GDM1 (cell line): ENCODE results near the gene GAP43.

ENCODE experiments used
- DNase-seq: peaks from one replicate; lab custom pipeline; 2025; lab: John Stamatoyannopoulos, UW

Gene GAP43

DNA sequence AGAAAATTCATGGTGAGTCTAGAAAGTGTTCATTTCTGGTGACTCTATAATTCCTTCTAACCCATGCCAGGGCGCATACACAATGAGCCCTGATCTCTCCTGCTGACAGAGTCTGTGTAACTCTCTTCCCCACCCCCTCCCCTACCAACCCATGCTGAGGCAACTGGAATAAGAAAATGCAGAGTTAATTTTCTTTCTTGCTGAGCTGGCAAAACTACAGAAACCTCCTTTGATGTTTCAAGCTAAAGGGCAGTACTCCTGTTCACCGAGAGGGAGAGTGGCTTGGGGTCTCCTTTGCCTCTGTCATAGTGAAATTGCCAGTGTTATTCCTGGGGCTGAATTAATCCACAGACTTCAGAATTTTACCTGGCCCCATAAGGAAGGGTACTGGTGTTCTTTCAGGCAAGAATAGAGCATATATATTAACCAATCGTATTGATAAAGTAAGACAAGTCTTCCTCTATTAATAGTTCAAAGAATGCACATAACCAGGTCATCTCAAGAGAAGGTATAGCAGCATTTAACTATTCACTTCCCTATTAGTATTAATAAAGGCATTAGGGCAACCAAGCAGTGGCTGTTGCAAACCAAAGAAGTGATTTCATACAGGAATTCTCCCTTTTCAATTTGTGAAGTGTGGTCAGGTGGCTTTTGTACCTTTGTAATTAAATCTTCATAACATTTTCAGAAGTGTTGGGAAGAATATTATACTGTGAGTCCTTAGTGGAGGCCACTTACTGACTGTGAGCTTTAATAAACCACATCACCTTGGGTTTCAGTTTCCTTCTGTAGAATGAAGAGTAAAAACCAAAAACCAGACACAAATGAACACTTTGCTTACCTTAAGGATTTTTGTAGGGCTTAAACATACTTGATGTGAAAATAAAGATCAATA, 4.1 kb downstream of the GAP43 start:
- DNase-seq = no peak

DNA sequence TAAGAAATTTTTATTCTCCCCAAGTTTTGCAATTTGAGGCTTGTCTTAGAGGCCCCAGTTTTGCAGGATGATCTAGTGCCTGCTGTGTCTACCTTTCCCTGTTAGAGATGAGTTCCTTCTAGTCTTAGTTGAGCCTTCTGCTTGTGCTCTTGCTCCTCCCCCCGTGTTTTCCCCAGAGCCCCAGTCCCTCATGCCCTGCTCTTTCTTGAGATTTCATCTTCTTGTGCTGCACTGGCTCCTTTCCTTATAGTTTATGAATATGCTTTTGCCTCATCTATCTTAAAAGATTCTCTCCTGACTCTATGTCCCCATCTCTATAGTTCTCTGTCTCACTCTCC, 4.7 kb downstream of the GAP43 start:
- DNase-seq = no peak

DNA sequence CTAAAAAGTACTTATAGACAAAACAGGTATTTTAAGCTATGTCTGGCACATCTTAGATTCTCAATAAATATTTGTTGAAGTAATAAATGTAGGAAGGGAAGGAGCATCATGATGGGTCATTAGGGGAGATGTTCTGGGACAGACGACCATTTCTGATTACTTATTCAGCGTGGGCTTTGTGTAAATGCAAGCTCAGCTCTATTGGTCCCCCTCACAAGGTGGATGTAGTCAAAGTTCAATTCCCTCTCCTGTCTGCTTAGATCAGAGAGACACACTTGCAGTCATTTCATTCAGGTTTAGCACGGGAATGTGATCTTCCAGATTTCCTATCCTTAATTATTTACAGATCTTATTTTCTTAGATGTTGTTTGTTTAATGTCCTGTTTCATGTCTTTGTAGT, 7.5 kb downstream of the GAP43 start:
- no peak for DNase-seq

DNA sequence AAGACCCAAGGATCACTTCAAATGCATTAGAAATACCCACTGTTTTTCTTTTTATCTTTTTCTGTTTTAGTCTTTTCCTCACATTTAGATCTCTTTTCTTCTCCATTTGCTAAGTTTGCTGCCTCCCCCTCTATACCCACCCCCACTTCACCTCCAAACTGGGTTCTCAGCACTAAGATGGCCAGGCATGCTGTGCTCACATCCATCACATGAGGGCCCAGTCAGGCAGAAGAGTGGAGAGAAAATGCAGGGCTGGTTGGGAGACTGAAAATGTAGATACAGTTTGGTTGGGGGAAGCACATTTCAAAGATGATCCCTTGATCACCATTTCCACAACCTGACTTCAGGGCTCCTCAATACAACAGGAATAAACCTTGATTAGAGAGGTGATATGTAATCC, 8.7 kb downstream of the GAP43 start:
- DNase-seq = no peak

DNA sequence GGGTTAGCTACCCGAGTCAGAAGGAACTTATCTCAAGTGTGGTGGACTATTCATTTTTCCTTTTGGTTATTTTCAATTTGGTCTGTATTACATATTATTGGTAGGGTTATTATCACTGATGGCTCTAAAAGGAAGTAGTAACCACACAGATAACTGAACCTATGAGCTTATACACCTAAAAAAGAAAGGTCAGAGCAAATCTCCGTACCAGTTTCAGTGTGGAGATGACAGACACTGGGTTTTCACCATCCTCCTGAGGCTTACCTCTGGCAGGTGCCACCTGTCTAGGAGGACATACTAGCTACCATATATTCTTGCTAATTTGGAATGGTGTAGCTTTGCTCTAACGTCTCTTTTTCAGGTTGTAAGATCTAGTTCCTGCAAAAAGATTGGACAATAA, 10.2 kb downstream of the GAP43 start:
- no peak for DNase-seq

DNA sequence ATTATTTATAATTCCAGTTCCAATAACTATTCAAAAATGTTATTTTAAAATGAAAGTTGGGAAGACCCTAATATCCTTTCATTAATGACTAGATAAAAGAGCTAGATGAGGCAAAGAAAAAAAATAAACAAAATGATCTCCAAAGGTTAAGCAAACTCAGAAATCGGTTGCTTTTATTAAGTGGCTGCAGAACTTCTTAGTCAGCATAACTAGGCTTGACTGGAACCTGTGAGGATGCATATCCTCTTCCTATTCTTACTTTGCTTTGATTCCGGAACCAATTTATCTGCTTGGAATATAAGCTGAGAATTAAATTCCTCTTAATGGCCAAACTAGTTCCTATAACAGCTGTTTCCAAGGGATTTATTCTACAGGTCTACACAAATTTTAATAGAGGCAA, 10.7 kb downstream of the GAP43 start:
- no peak for DNase-seq

DNA sequence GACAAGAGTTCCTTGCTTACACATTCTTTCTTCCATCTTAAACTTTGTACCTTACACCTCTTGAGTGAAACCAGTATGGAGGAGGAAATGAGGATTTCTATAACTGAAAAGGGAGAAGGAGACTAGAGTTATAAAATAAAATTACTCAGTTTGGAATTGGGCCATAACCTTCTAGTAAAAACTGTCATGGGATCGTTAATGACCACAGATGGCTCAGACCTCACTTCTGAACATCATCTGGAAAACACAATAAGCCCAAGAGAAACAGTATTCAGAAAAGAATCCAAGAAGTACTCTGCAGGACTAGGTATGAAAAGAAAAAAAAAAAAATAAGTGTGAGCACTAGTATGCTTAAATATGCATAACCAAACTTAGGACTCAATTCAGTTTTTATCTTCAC, 12.1 kb downstream of the GAP43 start:
- DNase-seq = no peak

DNA sequence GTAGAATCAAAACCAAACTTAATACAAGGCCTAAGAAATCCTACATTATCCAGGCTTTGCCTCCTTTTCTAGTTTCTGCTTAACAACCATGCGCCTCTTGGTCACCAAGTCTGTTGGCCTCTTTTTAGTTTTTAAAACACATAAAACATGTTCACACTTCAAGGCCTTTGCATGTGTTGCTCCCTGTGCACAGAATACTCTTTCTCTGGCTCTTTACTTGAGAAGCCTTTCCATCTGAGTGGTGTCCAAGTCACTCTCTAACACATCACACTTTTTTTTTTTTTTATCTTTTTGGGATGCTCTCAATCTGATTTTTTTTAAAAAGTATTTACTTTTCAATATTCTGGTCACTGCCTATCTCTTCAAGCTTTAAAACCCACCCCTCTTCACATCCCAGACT, 14.9 kb downstream of the GAP43 start:
- no peak for DNase-seq

DNA sequence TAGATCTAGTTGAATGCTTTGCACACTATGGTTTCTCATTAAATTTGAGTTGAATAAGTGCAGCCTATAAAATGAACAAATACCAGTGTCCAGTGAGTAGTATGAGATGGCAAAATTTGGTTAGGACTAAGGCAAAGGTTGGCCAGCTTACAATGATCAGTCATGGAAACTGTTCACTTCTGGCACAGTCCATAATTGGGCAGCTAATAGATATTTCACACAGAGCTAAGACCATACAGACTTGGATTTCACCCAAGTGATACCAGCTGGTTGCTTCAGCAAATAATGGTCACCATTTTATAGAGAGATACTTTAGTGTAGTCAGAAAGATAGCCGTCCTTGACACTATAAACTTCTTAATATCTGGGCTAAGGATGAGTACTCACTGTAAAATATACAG, 15.7 kb downstream of the GAP43 start:
- DNase-seq = no peak

DNA sequence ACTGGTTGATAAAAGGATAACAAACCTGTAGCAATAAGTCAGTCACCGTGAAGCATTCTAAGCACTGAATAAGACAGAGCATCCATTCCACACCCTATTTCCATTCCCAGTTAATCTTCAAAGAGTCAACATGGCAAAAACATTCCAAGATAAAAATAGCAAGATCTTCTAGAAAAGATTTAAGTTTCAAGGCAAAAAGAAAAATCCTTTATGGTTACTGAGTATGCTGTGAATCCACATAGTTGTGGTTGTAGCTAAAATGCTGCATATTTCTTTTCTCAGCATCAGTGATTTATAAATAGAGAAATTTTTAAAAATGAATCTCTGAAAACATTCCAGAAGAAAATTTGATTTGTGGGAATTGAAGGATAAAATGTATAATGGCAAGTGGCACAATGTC, 21.1 kb downstream of the GAP43 start:
- no peak for DNase-seq

DNA sequence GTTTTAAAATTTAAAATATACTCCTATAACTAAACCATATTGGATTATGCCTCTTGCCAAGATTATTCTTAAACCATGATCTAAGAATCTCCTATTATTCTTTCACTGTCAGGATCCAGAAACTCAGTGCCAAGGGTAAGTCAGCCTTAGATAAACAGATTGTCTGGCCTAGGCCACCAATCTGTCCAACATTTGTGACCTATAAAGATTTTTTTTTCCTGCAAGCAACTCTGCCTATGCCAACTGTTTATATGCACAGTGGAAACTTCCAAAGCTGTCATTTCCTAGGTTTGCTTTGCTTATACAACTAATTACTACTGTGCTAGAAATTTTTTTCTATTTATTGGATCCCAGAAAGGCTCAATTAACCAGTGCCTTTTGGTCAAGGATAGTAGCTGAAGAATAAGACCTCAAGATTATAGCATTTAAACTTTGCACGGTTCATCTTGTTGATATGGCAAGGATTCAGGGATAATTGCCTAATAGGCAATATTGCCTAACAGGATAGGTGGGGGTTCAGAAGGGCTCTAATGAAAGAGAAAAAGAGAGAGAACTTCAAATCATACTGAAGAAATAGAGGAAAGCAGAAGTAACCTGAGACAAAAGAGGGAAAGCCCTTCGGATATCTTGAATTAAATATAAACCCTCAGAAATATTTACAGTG, 22.8 kb downstream of the GAP43 start:
- DNase-seq = no peak

DNA sequence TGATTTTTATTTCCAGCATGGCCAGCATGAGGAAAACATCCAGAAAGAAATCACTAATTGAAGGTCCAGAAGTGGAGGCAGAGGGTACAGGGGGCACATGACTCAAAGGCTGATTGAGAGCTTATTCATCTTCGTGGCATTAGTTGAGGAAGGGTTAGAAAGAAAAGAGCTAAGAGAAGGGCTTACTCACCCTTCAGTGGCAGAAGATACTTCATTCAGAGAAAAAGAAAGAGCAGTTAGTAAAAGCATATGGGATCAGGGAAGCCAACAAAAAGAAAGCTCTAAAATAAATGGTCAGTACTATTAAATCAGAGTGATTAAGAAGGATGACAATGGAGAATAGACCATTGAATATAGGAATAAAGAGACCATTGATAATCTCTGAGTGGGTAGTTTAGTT, 25.2 kb downstream of the GAP43 start:
- no peak for DNase-seq

DNA sequence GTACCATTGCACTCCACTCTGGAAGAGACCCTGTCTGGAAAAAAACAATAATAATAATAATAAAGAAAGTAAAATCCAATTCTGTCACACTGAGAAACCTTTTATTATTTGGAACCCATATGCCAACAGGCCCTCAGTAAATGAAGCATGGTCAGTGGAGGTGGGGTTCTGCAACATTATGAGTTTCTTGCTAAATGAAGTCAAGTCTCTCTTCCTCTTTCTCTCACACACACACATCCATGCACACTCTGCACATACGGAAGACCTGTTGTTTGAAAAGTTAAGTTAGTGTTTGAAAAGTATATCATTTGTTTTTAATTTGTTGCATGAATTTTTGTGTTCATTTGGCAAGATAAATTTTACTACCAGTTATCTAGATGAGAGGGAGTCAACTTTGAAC, 27.8 kb downstream of the GAP43 start:
- DNase-seq = no peak

DNA sequence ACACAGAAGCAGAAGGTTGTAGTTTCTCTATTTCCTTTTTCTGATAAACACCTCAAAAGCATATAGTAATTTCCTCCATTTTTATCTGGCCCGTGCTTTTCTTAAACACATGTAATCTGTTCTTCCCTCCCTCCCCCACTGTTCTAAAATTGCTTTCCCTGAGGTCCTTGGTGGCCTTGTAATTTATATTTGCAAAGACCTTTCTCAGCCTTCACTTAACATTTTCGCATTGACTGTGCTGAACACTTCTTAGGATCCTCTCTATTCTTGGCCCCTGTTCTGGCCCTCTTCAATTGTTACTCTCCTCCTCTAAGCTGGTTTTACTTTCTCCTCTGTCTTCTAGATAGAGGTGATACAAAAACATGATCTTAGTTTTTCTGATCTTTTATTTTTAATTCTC, 28.3 kb downstream of the GAP43 start:
- DNase-seq = no peak

DNA sequence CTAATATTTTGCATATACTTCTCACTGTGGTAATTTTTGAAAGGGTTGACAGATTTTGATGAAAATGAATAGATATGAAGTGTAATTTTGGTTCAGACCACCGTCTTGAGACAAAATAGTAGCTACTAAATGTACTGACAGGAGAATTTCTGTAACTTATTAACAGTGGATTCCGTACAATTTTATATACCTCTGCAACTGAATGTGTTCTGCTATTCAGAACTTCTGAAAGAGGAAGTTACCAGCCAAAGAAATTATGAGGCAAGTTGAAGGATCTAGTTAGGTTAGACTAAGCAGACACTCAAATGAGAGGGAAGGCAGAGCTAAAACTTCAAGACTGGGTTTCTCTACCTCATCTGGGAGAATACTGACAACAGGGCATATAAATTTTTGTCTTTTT, 29.4 kb downstream of the GAP43 start:
- no peak for DNase-seq

DNA sequence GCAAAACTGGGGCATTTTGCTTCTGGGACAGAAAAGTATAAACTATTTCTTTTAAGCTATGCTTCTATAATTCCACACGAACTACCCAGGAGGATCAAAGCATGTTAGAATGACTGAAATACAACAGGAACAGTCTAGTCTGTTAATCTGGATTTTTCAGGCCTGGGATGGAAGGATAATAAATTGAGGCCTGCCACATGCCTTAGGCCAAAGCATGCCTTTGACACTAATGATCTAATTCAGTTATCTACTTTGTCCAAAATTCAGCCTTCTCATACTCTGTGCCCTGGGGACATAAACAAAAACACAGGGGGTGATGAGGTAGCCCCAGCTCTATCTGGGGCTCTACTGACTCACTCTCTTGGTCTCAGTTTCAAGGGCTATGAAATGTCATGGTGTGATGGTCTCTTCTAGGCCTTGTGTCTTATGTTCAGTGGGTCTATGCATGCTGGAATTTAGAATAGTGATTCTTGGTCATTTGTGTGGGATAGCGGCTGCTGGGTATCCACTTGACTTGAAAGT, 32.5 kb downstream of the GAP43 start:
- no peak for DNase-seq

DNA sequence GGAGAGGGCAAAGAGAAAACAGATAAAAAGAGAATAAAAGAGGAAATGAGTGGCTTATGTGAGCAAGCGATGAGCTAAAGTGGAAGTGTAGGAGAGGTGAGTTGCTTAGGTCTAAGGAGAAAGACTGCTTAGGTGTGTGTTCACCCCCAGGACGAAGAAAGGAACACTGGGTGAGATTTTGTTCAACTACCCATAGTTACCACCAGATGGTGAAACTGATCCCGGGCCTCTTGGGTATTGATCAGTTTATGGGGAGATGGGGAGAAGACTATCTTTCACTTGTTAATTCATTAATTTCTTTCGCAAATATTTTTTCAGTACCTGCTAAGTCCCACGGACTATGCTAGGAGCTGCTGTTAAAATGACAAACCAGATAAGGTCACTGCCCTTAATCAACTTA, 33.9 kb downstream of the GAP43 start:
- no peak for DNase-seq

DNA sequence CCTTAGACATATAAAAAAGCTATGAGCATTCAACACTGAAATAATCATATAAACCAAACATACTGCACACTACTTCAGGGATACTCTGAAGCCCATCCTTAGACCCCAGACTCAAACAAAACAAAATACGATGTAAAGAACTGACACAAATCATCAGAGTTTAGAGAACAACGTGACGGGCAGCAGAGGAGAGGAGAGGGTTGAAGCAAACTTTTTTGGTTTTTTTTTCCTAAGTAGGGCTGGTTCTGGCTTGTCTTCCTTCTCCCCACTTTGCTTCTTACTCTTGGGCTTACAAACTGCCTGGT, 34.7 kb downstream of the GAP43 start:
- DNase-seq = no peak

DNA sequence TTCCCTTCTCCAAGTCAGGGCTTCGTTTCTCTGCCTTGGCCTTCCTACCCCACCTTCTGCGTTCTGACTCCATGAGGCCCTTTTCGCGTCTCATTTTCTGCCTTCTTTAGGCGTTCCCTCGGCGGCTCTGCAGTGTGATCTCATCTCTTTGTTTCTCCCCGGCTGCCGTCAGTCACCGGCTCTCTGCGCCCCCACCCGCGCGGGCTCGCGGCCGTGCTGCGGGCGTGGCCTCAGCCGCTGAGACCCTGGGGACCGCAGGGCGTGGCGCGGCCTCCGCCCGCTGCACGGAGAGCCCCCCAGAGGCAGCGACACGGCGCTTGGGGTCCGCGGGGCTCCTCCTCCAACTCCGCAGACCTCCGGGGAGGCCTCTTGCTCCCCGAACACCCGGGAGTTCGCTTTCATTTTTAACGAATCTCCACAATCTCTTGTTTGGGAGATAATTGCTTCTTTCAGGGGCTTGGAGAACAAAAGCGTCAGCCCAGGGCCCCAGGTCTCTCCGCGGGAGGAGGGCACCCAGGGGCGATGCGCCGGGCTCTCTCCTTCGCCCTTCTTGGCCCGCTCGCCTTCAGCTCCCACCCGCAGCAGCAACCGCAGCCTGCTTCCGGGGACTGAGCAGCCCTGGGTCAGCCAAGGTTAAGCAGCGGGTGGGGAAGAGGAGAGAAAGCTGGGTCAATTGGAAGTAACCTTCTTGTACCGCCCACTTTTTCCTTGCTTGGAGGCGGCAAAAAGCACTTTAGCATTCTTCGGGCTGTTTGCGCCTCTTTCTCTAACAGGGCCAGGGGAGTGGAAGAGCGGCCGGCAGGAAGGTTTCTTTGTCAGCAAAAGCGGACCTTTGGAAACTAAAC, 35.2 kb downstream of the GAP43 start:
- DNase-seq = no peak

DNA sequence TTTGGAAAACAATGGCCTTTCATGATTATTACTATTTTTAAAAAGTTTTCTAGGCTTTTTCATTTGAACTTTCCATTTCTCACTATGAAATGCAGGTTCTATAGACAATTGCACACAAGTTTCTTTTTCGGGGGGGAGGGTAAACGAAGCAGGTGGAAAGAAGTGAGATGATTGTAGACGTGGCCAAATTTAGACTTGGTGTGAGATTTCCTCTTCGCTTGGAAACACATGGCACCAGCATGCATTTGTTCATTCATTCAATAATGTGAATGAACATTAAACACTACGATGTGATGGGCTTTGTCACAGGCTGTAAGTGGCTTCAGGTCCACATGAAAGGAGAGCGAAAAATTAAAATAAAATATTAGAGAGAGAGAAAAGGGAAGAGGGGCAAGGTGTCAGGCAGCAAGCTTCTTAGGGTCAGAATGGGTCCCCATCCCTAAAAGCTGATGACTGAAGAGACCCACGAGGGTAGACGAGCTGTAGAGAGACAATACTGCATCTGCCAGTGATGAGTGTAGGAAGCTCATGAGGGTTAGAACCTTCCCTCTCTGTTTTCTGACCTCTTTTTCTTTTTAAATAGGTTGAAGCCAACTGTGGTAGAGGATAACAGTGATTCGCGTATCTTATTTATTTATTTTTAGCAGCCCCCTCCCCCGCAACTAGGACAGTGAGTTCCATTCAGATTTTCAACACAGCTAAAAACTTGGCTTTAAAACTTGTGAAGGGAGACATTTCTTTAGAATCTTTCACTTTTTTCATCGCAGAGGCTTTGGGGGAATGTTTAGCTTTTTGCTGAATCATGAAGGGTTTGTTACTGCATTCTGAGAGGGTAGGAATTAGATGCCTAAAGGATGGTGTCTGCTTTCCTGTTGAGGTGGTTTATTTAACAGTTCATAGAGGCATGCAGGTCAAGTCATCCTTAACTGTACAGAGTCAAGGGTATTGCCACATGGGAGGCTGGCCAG, 36.2 kb downstream of the GAP43 start:
- DNase-seq = no peak

DNA sequence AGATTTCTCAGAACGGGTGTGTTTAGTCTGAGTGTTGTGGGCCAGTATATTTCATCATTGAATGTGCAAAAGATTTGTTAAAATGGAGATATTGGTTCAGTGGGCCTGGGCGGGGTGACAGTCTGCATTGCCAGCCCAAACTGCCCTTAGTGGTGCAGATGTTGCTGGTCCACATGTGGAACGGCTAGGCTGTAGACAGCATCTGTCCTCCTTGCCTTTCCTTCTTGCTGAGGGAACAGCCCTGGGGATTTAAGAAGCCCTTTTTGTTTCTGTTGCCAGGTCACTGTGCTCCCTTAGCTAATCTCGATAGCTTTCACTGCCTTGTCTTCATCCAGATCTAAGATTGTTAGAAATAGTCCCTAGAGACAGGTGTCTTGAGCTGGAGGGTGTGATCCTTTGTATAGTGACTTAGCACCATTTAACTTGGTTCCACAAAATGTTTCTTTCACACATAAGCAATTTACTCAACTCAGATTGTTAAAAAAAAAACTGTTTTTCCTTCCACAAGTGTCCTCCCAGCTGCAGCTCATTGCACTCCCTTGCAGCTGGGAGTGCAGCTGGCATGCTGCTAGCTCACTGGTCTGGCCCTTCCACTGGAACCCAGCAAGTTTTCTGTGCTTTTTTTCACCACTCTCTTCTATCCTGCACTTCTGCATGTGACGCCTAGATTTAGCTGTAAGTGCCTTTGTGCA, 37.5 kb downstream of the GAP43 start:
- DNase-seq = no peak
